ACC112 (cell line): ENCODE results near the gene PRAC2.
"Not testable (repeated sequence)": the region's sequence is repeated elsewhere in the genome, so short reads cannot be mapped to it uniquely, and the experiment has no call there.

ENCODE experiments used
- H2AFZ ChIP-seq: fragments of 200-600 bp; sonication (generic); one replicate; pipeline ENCODE4 v1.6.0; 2017; ENCODE audit warnings: antibody characterized with exemption, low read length; ENCODE audit not compliant: unreplicated experiment
- H3K27ac ChIP-seq: fragments of 200-600 bp; sonication (generic); 2 replicates; pipeline ENCODE4 v1.5.1; 2014; ENCODE audit warnings: low read depth, mild to moderate bottlenecking, antibody characterized with exemption, low read length, moderate library complexity
- H3K27me3 ChIP-seq: fragments of 200-600 bp; sonication (generic); 2 replicates; pipeline ENCODE4 v1.6.1; 2014; ENCODE audit warnings: mild to moderate bottlenecking, antibody characterized with exemption, low read length, moderate library complexity, mixed read lengths; ENCODE audit not compliant: insufficient read depth
- H3K36me3 ChIP-seq: fragments of 200-600 bp; sonication (generic); 2 replicates; pipeline ENCODE4 v1.6.1; 2016; ENCODE audit warnings: mild to moderate bottlenecking, antibody characterized with exemption, low read length, moderate library complexity, mixed read lengths; ENCODE audit not compliant: insufficient read depth
- H3K4me1 ChIP-seq: fragments of 200-600 bp; sonication (generic); one replicate; pipeline ENCODE4 v1.6.1; 2016; ENCODE audit warnings: low read length, mixed read lengths; ENCODE audit not compliant: insufficient read depth, unreplicated experiment, control insufficient read depth
- H3K4me3 ChIP-seq: fragments of 200-600 bp; sonication (generic); 2 replicates; pipeline ENCODE4 v1.5.1; 2014; ENCODE audit warnings: mild to moderate bottlenecking, low read depth, low read length
- H3K79me2 ChIP-seq: fragments of 200-600 bp; sonication (generic); one replicate; pipeline ENCODE4 v1.6.0; 2016; ENCODE audit warnings: low read length; ENCODE audit not compliant: control insufficient read depth, unreplicated experiment, insufficient read depth

The PRAC2 gene

DNA sequence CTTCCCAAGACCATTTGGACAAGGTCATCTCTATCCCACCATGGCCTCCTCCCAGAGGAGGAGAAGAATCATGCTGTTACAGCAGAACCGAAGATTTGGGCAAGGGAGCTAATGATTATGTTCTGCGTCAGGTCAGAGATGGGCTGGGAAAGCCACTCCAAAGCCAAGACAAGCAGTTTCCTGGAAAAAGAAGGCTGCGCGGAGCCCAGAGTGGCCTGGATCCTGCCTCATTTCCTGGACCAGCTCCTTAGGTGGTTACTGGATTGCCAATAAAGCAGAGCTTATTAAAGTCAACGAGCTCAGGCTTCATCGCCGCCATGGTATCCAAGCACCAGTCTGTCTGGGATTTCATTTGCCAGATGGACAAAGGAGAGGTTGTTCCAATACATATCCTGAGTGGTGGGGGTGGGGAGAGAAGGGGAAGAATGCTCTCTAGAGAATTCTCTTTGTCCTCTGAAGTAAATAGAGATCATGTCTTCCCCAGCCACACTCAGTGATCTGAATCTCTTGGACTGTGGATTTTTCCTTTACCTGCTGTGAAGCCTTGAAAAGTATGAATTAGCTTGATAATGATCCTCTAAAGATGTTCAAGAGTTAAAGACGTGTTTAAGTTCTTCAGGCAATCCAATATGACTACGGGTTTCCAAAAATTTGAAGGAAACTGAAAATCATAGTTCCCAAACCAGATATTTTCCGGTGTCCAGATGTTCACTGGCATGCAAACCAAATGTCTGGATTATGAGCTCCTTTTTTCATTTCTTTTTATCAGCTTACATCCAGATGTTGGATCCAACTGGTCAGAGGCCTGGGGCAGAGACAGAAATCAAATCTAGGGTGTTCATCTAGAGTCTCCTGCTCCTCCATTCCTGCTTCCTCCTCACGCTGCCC lies 18.4 kb upstream of the PRAC2 start:
- no peaks in the 10 kb centered on the region for H3K79me2 ChIP-seq
- H3K4me1 ChIP-seq, result no peaks in the 10 kb centered on the region
- no peak overlapping the region for H3K27ac ChIP-seq
- no peaks in the 10 kb centered on the region for H3K36me3 ChIP-seq
- no peak overlapping the region for H2AFZ ChIP-seq
- no peak overlapping the region for H3K4me3 ChIP-seq
- H3K27me3 ChIP-seq, result peaks cover 91% of the 10 kb centered on the region

DNA sequence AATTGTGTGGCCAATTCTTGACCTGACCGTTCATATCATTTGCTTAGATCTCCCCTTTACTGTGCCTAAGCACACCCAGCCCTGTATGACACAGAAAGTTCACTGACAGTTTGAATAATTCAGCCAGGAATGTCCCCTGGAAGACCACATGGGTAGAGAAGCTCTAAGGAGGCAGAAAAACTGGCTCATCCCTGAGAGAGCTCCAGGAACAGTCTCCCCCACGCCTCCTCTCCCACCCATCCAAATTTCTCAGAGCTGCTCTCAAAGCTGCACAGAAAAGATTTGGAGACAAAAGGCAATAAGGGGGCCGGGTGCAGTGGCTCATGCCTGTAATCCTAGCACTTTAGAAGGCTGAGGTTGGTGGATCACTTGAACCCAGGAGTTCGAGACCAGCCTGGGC lies 11.9 kb upstream of the PRAC2 start:
- Histone ChIP-seq H2AFZ (no peak overlapping the region), H3K27ac (no peak overlapping the region), H3K79me2 (no peaks in the 10 kb centered on the region), H3K27me3 (peaks cover 90% of the 10 kb centered on the region), H3K4me3 (no peak overlapping the region), H3K36me3 (no peaks in the 10 kb centered on the region), H3K4me1 (no peaks in the 10 kb centered on the region)

DNA sequence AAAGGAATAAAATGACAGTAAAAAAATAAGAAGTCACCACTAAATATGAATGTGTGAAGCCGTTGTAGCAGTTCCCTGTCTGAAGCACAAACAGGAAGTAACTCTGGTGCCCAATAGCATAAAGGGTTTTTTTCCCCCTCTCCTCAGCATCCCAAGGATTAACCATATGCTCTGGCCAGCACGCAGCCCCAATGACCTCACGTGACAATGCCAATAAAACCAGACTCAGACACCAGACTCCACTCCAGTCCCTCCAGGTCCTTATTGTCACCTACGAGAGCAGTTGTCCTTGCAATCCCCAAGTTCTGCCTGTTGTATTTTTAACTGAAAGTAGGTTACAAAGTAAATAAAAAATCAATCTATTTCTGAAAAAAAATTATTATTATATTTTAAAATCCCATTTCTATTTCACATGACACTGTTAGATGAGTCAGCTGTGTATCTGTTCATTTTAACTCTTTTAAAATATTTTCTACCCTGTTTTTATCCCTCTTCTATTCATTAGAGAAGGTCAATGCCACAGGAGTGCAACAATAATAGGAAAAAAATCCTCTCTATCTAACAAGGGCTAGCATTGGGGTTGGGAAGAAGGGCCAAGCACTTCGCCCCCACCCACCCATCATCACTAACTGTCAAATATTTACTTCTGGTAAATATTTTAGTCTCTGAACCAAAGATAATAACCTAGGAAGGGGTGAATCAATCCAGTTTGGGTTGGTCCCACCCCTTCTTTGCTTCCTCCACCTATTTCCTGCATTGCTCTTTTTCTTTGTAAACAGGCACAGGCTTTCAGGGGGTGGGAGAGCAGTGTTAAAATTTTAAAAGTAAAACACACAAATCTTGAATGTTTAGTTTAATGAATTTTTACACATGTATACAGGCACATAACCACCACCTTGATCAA lies 7.2 kb upstream of the PRAC2 start:
- Histone ChIP-seq H3K79me2 (no peaks in the 10 kb centered on the region), H2AFZ (no peak overlapping the region), H3K4me3 (no peak overlapping the region), H3K27ac (no peak overlapping the region), H3K4me1 (no peaks in the 10 kb centered on the region), H3K27me3 (peaks cover 92% of the 10 kb centered on the region), H3K36me3 (no peaks in the 10 kb centered on the region)

- H2AFZ ChIP-seq, H3K4me3 ChIP-seq, H3K79me2 ChIP-seq, H3K36me3 ChIP-seq, H3K27ac ChIP-seq, H3K4me1 ChIP-seq: not testable (repeated sequence)
- peaks cover 92% of the 10 kb centered on the region for H3K27me3 ChIP-seq
These were observed 6.4 kb upstream of the PRAC2 start for GRCh38 chr17:48716549-48716948.

DNA sequence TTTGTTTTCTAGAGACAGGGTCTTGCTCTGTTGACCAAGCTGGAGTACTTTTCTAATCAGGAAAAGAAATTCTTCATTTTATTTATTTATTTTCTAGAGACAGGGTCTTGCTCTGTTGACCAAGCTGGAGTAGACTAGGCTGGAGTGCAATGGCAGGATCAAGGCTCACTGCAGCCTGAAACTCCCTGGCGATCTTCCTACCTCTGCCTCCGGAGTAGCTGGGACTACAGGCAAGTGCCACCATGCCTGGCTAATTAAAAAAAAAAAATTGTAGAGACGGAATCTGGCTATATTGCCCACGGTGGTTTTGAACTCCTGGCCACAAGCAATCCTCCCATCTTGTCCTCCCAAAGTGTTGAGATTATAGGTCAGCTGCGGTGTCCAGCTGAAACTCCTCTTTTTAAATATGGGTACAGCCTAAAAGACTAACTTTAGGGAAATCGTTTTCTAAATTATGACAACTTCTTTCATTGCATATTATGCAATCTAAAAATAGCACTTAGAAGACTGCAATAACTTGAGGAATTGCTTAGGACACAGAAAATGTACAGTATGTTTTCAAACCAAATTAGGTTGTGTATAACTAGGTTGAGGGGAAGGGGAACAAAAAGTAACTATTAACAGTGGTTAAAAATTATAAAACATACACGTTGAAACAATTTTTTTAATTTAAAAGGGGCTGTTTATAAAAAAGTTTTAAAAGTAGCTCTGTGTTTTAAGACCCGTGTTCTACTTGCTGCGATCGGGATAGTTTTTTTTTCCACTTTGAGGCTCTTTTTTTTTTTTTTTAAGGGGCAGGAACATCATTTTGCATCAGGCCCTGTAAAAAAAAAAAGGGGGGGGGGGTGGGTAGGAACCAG lies 5.4 kb upstream of the PRAC2 start:
- Histone ChIP-seq H2AFZ (no peak overlapping the region), H3K27ac (no peak overlapping the region), H3K36me3 (no peaks in the 10 kb centered on the region), H3K79me2 (no peaks in the 10 kb centered on the region), H3K27me3 (peaks cover 94% of the 10 kb centered on the region), H3K4me3 (no peak overlapping the region), H3K4me1 (no peaks in the 10 kb centered on the region)

- no peak overlapping the region for H3K4me3 ChIP-seq
- peaks cover 96% of the 10 kb centered on the region for H3K27me3 ChIP-seq
- H3K79me2 ChIP-seq, result no peaks in the 10 kb centered on the region
- no peak overlapping the region for H2AFZ ChIP-seq
- H3K27ac ChIP-seq, result no peak overlapping the region
- H3K4me1 ChIP-seq, result no peaks in the 10 kb centered on the region
- H3K36me3 ChIP-seq, result no peaks in the 10 kb centered on the region
These were observed 4.7 kb upstream of the PRAC2 start for GRCh38 chr17:48718227-48718760.

- Histone ChIP-seq H3K79me2 (no peaks in the 10 kb centered on the region), H3K27ac (no peak overlapping the region), H2AFZ (no peak overlapping the region), H3K4me3 (no peak overlapping the region), H3K4me1 (no peaks in the 10 kb centered on the region), H3K27me3 (peaks cover 98% of the 10 kb centered on the region), H3K36me3 (no peaks in the 10 kb centered on the region)
These were observed 4.0 kb upstream of the PRAC2 start for GRCh38 chr17:48718761-48719641.

DNA sequence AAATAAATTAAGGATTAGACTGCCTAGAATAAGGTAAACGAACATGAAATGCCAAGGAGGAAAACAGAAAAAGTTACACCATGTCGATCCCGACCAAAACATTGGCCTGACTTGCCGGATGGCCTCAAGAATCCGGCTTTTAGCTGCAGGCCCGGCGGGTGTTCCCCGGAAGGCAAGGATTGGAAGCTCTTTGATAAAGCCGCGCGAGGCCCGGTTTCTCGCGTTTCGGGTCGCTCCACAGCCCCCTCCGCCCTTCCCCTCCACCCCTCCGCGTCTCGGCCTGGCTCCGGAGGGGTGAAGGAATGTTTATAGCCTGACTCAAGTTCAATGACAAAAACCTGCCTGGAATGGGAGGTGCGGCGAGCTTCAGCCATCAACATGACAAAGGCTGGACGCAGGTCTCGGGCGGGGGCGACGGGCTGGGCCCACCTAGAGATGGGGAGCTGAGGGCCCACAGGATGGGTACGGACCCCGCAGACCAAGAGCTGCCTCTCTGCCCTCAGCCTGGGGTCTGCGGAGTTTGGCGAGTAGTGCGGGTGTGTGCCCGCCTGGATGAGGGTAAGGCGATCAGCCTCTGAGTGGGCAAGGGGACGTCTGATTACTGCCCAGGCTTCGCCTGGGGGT lies 3.2 kb upstream of the PRAC2 start:
- no peak overlapping the region for H3K4me3 ChIP-seq

DNA sequence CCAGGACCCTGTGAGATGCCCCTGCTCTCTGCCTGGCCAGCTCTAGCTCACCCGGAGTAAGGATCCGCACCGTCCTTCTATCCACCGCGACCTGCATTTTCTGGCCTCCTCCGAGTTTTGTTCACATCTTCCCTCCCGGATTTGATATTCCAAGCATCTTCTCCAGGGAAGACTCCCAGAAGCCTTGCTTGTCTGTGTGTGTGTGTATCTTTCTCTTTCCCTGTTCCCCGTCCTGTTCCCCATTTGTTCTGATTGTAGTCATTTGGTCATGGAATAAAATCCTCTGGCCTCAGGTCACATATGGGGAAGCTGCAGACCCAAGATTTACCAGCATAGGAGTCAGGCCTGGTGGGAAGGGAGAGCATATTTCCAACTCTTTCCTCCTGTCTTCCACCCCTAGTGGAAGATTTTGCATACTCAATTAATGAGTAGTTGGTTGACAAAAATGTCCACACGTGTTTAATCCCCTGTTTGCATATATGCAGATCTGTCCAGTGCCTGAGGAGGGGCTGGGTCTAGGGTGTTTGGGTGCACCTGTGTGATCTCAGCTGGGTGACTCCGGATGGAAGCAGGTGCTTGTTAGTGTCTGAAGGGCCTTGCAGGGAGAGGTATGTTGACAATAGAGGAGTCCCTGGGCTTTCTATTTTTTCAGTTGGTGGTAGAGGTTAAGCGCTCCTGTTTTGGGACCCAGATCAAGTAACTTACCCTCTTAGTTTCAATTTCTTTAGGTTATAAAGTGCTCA lies 2.5 kb upstream of the PRAC2 start:
- H3K27ac ChIP-seq, result no peak overlapping the region
- H3K27me3 ChIP-seq, result peaks cover 98% of the 10 kb centered on the region
- no peaks in the 10 kb centered on the region for H3K36me3 ChIP-seq
- no peaks in the 10 kb centered on the region for H3K4me1 ChIP-seq
- H2AFZ ChIP-seq, result no peak overlapping the region
- no peaks in the 10 kb centered on the region for H3K79me2 ChIP-seq
- no peak overlapping the region for H3K4me3 ChIP-seq

More for the DNA sequence above, 3.2 kb upstream of the PRAC2 start:
- Histone ChIP-seq H3K79me2 (no peaks in the 10 kb centered on the region), H3K4me1 (no peaks in the 10 kb centered on the region), H2AFZ (no peak overlapping the region), H3K36me3 (no peaks in the 10 kb centered on the region), H3K27me3 (peaks cover 98% of the 10 kb centered on the region), H3K27ac (no peak overlapping the region)
